HG02588 (cell line): ENCODE data around the gene TRPV2.

ENCODE experiments used
- ATAC-seq: cut with Tn5 transposase; IDR thresholded peaks from one replicate; pipeline ENCODE4 v1.9.1; 2021; ENCODE audit warnings: mild to moderate bottlenecking, moderate library complexity; ENCODE audit not compliant: unreplicated experiment

Gene TRPV2

GRCh38 chr17:16453493-16453851 is 38.1 kb downstream of the TRPV2 start:
- ATAC-seq: no peak

- ATAC-seq: no peak
Observed at GRCh38 chr17:16455997-16456741, 40.8 kb downstream of the TRPV2 start.

GRCh38 chr17:16456742-16457316 is 41.5 kb downstream of the TRPV2 start:
- ATAC-seq: no peak

GRCh38 chr17:16459271-16459670 is 43.9 kb downstream of the TRPV2 start:
- no peak for ATAC-seq

GRCh38 chr17:16459855-16460550 is 44.6 kb downstream of the TRPV2 start:
- no peak for ATAC-seq

GRCh38 chr17:16460796-16461605 is 45.6 kb downstream of the TRPV2 start:
- ATAC-seq: no peak

GRCh38 chr17:16461606-16461866 is 46.2 kb downstream of the TRPV2 start:
- ATAC-seq: no peak

GRCh38 chr17:16462070-16462864 is 46.9 kb downstream of the TRPV2 start:
- ATAC-seq: no peak

GRCh38 chr17:16463358-16464302 is 48.3 kb downstream of the TRPV2 start:
- ATAC-seq: no peak

GRCh38 chr17:16464303-16465051 is 49.1 kb downstream of the TRPV2 start:
- ATAC-seq: no peak

- no peak for ATAC-seq
Observed at GRCh38 chr17:16465052-16465312, 49.6 kb downstream of the TRPV2 start.

GRCh38 chr17:16465861-16466338 is 50.5 kb downstream of the TRPV2 start:
- ATAC-seq: no peak

GRCh38 chr17:16466407-16466806 is 51.0 kb downstream of the TRPV2 start:
- no peak for ATAC-seq

- no peak for ATAC-seq
Observed at GRCh38 chr17:16467044-16467443, 51.7 kb downstream of the TRPV2 start.

GRCh38 chr17:16467886-16468285 is 52.5 kb downstream of the TRPV2 start:
- ATAC-seq: no peak

GRCh38 chr17:16468428-16468992 is 53.1 kb downstream of the TRPV2 start:
- ATAC-seq: no peak

- no peak for ATAC-seq
Observed at GRCh38 chr17:16470265-16470664, 54.9 kb downstream of the TRPV2 start.

GRCh38 chr17:16471295-16471694 is 55.9 kb downstream of the TRPV2 start:
- no peak for ATAC-seq

GRCh38 chr17:16472539-16472938 is 57.2 kb downstream of the TRPV2 start:
- ATAC-seq: no peak
